GM10847 (cell line): ENCODE measurements around the gene C16orf92.

Experiments
- POLR2A ChIP-seq: IDR thresholded peaks from 2 replicates; pipeline ENCODE4 v1.6.1; 2011; ENCODE audit not compliant: insufficient read length; ENCODE audit errors: extremely low read depth

Gene C16orf92

GRCh38 chr16:30007378-30007895 is 15.6 kb upstream of the C16orf92 start:
- TF ChIP-seq POLR2A = no peak

- no peak for TF ChIP-seq POLR2A
These were observed 13.7 kb upstream of the C16orf92 start for GRCh38 chr16:30009085-30009862.

GRCh38 chr16:30009990-30010843 is 12.8 kb upstream of the C16orf92 start:
- no peak for TF ChIP-seq POLR2A

- TF ChIP-seq POLR2A = no peak
These were observed 11.9 kb upstream of the C16orf92 start, which contains the start of gene DOC2A for GRCh38 chr16:30010844-30011713. Gene DOC2A (minus strand): TSS chr16:30011027. CDS start chr16:30010222, 805 bp downstream.

GRCh38 chr16:30011714-30012504 is 11.1 kb upstream of the C16orf92 start:
- no peak for TF ChIP-seq POLR2A

GRCh38 chr16:30016555-30017276 is 6.3 kb upstream of the C16orf92 start:
- no peak for TF ChIP-seq POLR2A

- no peak for TF ChIP-seq POLR2A
These were observed 5.7 kb upstream of the C16orf92 start for GRCh38 chr16:30017277-30017656.

- TF ChIP-seq POLR2A = no peak
These were observed 4.3 kb upstream of the C16orf92 start for GRCh38 chr16:30018731-30019158.

GRCh38 chr16:30023586-30023985 is 588 bp downstream of the C16orf92 start:
- TF ChIP-seq POLR2A = no peak

- TF ChIP-seq POLR2A = no peak
These were observed 1.5 kb downstream of the C16orf92 start for GRCh38 chr16:30024451-30024850.

- TF ChIP-seq POLR2A = no peak
These were observed 2.2 kb downstream of the C16orf92 start for GRCh38 chr16:30025156-30025555.

GRCh38 chr16:30025574-30025973 is 2.6 kb downstream of the C16orf92 start:
- TF ChIP-seq POLR2A = no peak

- no peak for TF ChIP-seq POLR2A
These were observed 3.5 kb downstream of the C16orf92 start for GRCh38 chr16:30026449-30026848.
